ENCODE data around the gene BICD1. TPM values are rescaled to one million over a fixed set of nuclear protein-coding genes. Genes with fewer than 3 reads are reported as not detected.

The BICD1 gene
- total and polyA plus RNA-seq, 2 experiments from 2014 or later, result 59.3 to 83.6 TPM

DNA sequence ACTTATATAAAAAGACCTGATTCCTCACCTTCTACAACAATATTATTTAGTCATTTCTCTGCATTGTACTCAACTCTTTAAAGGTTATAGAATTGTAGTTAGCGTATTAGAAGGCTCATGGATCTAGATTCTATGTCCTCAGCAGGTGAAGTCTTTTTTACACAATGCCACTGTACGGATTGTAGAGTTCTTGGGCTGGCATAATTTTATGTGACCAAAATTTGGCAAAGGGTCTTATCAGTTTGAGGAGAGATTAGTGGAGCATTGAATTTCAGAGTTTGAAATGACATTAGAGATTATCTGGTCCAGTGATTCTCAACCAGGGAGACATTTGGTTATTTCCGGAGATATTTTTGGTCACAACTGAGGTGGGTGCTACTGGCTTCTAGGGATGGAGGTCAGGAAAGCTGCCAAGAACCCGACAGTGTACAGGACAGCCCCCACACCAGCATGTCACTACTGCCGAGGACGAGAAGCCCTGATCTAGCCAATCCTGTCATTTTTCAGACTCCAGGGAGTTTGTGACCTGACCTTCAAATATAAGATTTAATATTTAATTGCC is 63.9 kb downstream of the BICD1 start:
- H3K27me3 Mint-ChIP-seq (ENCODE audit: insufficient read depth, low read depth, poor library complexity), result no peaks in the 10 kb centered on the region
- Histone ChIP-seq H3K36me3 (ENCODE audit: insufficient read depth) (no peaks in the 10 kb centered on the region), H3K27me3 (ENCODE audit: insufficient read depth) (no peaks in the 10 kb centered on the region), H3K79me2 (replicated peaks; ENCODE audit: insufficient read depth) (peaks cover 95% of the 10 kb centered on the region), H3K4me3 (no peak overlapping the region), H4K20me1 (replicated peaks; ENCODE audit: insufficient read depth) (no peaks in the 10 kb centered on the region; the same call in 1 of the 2 replicates), H3K27ac (ENCODE audit: low read depth) (peak overlapping the region; percentile 67; the same call in 1 of the 2 replicates), H3K9me2 (ENCODE audit: insufficient read depth) (no peaks in the 10 kb centered on the region), H3F3A (replicated peaks; ENCODE audit: low read depth) (0 out of 2 replicates have a peak, but pooled peaks cover 6% of the 10 kb centered on the region), H2AFZ (no peak overlapping the region), H3K4me2 (peak overlapping the region; percentile 61), H3K4me1 (ENCODE audit: insufficient read depth) (peaks cover 30% of the 10 kb centered on the region)
- H3K9me3 Mint-ChIP-seq, result no peaks in the 10 kb centered on the region
- H3K27ac Mint-ChIP-seq, result peak overlapping the region; percentile 80
- ATAC-seq, result no peak
- no peak overlapping the region; the same call in 2 of the 3 replicates for H3K4me3 Mint-ChIP-seq
- TF ChIP-seq EZH2phosphoT487 (IDR thresholded peaks at IDR 0.05; ENCODE audit: unreplicated experiment), result no peak
- no peak for TF ChIP-seq POLR2AphosphoS5 (IDR thresholded peaks at IDR 0.05; ENCODE audit: low read depth)
- no peak for TF ChIP-seq STAT1 (IDR thresholded peaks at IDR 0.05; ENCODE audit: unreplicated experiment)
- TF ChIP-seq ZNF331 (CRISPR knock-in tag; IDR thresholded peaks at IDR 0.05; ENCODE audit: low read depth), result no peak
- TF ChIP-seq, protein P1, sequence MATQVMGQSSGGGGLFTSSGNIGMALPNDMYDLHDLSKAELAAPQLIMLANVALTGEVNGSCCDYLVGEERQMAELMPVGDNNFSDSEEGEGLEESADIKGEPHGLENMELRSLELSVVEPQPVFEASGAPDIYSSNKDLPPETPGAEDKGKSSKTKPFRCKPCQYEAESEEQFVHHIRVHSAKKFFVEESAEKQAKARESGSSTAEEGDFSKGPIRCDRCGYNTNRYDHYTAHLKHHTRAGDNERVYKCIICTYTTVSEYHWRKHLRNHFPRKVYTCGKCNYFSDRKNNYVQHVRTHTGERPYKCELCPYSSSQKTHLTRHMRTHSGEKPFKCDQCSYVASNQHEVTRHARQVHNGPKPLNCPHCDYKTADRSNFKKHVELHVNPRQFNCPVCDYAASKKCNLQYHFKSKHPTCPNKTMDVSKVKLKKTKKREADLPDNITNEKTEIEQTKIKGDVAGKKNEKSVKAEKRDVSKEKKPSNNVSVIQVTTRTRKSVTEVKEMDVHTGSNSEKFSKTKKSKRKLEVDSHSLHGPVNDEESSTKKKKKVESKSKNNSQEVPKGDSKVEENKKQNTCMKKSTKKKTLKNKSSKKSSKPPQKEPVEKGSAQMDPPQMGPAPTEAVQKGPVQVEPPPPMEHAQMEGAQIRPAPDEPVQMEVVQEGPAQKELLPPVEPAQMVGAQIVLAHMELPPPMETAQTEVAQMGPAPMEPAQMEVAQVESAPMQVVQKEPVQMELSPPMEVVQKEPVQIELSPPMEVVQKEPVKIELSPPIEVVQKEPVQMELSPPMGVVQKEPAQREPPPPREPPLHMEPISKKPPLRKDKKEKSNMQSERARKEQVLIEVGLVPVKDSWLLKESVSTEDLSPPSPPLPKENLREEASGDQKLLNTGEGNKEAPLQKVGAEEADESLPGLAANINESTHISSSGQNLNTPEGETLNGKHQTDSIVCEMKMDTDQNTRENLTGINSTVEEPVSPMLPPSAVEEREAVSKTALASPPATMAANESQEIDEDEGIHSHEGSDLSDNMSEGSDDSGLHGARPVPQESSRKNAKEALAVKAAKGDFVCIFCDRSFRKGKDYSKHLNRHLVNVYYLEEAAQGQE (IDR thresholded peaks at IDR 0.05; ENCODE audit: unreplicated experiment), result no peak
- TF ChIP-seq CREB1 (CRISPR knock-in tag; IDR thresholded peaks at IDR 0.05; ENCODE audit: low read depth), result no peak
- TF ChIP-seq ZNF114 (CRISPR knock-in tag; IDR thresholded peaks at IDR 0.05), result no peak
- TF ChIP-seq, protein P2, sequence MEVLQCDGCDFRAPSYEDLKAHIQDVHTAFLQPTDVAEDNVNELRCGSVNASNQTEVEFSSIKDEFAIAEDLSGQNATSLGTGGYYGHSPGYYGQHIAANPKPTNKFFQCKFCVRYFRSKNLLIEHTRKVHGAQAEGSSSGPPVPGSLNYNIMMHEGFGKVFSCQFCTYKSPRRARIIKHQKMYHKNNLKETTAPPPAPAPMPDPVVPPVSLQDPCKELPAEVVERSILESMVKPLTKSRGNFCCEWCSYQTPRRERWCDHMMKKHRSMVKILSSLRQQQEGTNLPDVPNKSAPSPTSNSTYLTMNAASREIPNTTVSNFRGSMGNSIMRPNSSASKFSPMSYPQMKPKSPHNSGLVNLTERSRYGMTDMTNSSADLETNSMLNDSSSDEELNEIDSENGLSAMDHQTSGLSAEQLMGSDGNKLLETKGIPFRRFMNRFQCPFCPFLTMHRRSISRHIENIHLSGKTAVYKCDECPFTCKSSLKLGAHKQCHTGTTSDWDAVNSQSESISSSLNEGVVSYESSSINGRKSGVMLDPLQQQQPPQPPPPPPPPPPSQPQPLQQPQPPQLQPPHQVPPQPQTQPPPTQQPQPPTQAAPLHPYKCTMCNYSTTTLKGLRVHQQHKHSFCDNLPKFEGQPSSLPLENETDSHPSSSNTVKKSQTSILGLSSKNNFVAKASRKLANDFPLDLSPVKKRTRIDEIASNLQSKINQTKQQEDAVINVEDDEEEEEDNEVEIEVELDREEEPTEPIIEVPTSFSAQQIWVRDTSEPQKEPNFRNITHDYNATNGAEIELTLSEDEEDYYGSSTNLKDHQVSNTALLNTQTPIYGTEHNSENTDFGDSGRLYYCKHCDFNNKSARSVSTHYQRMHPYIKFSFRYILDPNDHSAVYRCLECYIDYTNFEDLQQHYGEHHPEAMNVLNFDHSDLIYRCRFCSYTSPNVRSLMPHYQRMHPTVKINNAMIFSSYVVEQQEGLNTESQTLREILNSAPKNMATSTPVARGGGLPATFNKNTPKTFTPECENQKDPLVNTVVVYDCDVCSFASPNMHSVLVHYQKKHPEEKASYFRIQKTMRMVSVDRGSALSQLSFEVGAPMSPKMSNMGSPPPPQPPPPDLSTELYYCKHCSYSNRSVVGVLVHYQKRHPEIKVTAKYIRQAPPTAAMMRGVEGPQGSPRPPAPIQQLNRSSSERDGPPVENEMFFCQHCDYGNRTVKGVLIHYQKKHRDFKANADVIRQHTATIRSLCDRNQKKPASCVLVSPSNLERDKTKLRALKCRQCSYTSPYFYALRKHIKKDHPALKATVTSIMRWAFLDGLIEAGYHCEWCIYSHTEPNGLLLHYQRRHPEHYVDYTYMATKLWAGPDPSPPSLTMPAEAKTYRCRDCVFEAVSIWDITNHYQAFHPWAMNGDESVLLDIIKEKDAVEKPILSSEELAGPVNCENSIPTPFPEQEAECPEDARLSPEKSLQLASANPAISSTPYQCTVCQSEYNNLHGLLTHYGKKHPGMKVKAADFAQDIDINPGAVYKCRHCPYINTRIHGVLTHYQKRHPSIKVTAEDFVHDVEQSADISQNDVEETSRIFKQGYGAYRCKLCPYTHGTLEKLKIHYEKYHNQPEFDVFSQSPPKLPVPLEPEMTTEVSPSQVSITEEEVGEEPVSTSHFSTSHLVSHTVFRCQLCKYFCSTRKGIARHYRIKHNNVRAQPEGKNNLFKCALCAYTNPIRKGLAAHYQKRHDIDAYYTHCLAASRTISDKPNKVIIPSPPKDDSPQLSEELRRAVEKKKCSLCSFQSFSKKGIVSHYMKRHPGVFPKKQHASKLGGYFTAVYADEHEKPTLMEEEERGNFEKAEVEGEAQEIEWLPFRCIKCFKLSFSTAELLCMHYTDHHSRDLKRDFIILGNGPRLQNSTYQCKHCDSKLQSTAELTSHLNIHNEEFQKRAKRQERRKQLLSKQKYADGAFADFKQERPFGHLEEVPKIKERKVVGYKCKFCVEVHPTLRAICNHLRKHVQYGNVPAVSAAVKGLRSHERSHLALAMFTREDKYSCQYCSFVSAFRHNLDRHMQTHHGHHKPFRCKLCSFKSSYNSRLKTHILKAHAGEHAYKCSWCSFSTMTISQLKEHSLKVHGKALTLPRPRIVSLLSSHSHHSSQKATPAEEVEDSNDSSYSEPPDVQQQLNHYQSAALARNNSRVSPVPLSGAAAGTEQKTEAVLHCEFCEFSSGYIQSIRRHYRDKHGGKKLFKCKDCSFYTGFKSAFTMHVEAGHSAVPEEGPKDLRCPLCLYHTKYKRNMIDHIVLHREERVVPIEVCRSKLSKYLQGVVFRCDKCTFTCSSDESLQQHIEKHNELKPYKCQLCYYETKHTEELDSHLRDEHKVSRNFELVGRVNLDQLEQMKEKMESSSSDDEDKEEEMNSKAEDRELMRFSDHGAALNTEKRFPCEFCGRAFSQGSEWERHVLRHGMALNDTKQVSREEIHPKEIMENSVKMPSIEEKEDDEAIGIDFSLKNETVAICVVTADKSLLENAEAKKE (CRISPR knock-in tag; IDR thresholded peaks at IDR 0.05), result no peak
- no peak for TF ChIP-seq EZH2 (IDR thresholded peaks at IDR 0.05; ENCODE audit: low read depth, unreplicated experiment)
- no peak for TF ChIP-seq NANOG (IDR thresholded peaks at IDR 0.05; ENCODE audit: borderline replicate concordance)
- no peak for TF ChIP-seq JUNB (IDR thresholded peaks at IDR 0.05; ENCODE audit: unreplicated experiment)
- TF ChIP-seq, protein P3, sequence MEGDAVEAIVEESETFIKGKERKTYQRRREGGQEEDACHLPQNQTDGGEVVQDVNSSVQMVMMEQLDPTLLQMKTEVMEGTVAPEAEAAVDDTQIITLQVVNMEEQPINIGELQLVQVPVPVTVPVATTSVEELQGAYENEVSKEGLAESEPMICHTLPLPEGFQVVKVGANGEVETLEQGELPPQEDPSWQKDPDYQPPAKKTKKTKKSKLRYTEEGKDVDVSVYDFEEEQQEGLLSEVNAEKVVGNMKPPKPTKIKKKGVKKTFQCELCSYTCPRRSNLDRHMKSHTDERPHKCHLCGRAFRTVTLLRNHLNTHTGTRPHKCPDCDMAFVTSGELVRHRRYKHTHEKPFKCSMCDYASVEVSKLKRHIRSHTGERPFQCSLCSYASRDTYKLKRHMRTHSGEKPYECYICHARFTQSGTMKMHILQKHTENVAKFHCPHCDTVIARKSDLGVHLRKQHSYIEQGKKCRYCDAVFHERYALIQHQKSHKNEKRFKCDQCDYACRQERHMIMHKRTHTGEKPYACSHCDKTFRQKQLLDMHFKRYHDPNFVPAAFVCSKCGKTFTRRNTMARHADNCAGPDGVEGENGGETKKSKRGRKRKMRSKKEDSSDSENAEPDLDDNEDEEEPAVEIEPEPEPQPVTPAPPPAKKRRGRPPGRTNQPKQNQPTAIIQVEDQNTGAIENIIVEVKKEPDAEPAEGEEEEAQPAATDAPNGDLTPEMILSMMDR (conservative IDR thresholded peaks at IDR 0.05; ENCODE audit: low read depth in 2 of 2), result no peak
- TF ChIP-seq, protein P4, sequence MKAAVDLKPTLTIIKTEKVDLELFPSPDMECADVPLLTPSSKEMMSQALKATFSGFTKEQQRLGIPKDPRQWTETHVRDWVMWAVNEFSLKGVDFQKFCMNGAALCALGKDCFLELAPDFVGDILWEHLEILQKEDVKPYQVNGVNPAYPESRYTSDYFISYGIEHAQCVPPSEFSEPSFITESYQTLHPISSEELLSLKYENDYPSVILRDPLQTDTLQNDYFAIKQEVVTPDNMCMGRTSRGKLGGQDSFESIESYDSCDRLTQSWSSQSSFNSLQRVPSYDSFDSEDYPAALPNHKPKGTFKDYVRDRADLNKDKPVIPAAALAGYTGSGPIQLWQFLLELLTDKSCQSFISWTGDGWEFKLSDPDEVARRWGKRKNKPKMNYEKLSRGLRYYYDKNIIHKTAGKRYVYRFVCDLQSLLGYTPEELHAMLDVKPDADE (IDR thresholded peaks at IDR 0.05), result no peak
- H3K4me1 Mint-ChIP-seq, result peaks cover 23% of the 10 kb centered on the region
- no peak for DNase-seq (ENCODE audit: low spot score)
- H3K36me3 Mint-ChIP-seq (ENCODE audit: low read depth), result no peaks in the 10 kb centered on the region; the same call in 2 of the 3 replicates
